BJ (cell line): ENCODE measurements around the gene DAPK2. TPM values are rescaled to one million over a fixed set of nuclear protein-coding genes. Genes with fewer than 3 reads are reported as not detected.

Experiments
- CTCF ChIA-PET: fragments of 350-600 bp; formaldehyde crosslinking; extraction: SDS; loops from one replicate; lab custom pipeline; 2021; ENCODE audit warnings: antibody characterized with exemption, inconsistent platforms; lab: Yijun Ruan, JAX
- POLR2A ChIA-PET: fragments of 300-600 bp; sonication (Branson Sonifier 250); formaldehyde crosslinking; extraction: SDS; loops from one replicate; lab custom pipeline; 2021; ENCODE audit warnings: antibody characterized with exemption; lab: Charles Lee
- DNase-seq: peaks from one replicate; pipeline ENCODE4 v3.0.0-alpha.2; 2011; ENCODE audit warnings: low read depth
- H3K27me3 ChIP-seq: 2 replicates; pipeline ENCODE4 v1.6.0; 2011; ENCODE audit warnings: low read length; ENCODE audit not compliant: control insufficient read depth, insufficient read depth
- H3K36me3 ChIP-seq: 2 replicates; pipeline ENCODE4 v1.5.1; 2011; ENCODE audit warnings: low read length; ENCODE audit not compliant: control insufficient read depth, insufficient read depth
- H3K4me3 ChIP-seq: 2 replicates; pipeline ENCODE4 v1.5.1; 2011; ENCODE audit warnings: low read depth, mild to moderate bottlenecking, control low read depth, low read length
- CTCF ChIP-seq: IDR thresholded peaks from 2 replicates; pipeline ENCODE4 v1.5.1; 2011; ENCODE audit warnings: low read depth, mild to moderate bottlenecking, control low read depth, inconsistent platforms, low read length, moderate library complexity; ENCODE audit not compliant: insufficient read depth
- polyA plus RNA-seq: library from polyadenylated mRNA; depleted of rRNA; stranded (reverse); fragments of >200 nt; gene quantifications from 2 replicates; pipeline ENCODE4 v1.2.3, GENCODE V29; 2011

DAPK2 gene
- polyA plus RNA-seq, 1 experiment = 12.4 TPM

- ChIA-PET POLR2A (no interaction called here), CTCF (interaction anchor here (0.6 to 1.6 kb wide), 3 partner anchors 26 to 379 kb away, joined by 3 to 4 read pairs (median 4); no protein-coding TSS in a partner anchor)
- peaks cover 2% of the 10 kb centered on the region for H3K36me3 ChIP-seq
- TF ChIP-seq CTCF = no peak
- H3K27me3 ChIP-seq = no peaks in the 10 kb centered on the region
- no peak overlapping the region for H3K4me3 ChIP-seq
- DNase-seq = no peak
Measured at GRCh38 chr15:63983061-63983711, 63.1 kb downstream of the DAPK2 start.

GRCh38 chr15:63982381-63982854, 63.9 kb downstream of the DAPK2 start:
- Histone ChIP-seq H3K36me3 (peaks cover 2% of the 10 kb centered on the region), H3K27me3 (no peaks in the 10 kb centered on the region), H3K4me3 (no peak overlapping the region)
- CTCF ChIA-PET = interaction anchor here (0.7 to 1.3 kb wide), 2 partner anchors 27 to 495 kb away, joined by 3 read pairs; no protein-coding TSS in a partner anchor
- TF ChIP-seq CTCF = no peak
- DNase-seq = no peak
- POLR2A ChIA-PET = no interaction called here

GRCh38 chr15:63981596-63982320, 64.5 kb downstream of the DAPK2 start:
- ChIA-PET CTCF (interaction anchor here (0.7 kb wide), 1 partner anchor 494 kb away, joined by 3 read pairs; no protein-coding TSS in a partner anchor), POLR2A (no interaction called here)
- H3K4me3 ChIP-seq = no peak overlapping the region
- no peak for TF ChIP-seq CTCF
- H3K27me3 ChIP-seq = no peaks in the 10 kb centered on the region
- H3K36me3 ChIP-seq = peaks cover 2% of the 10 kb centered on the region
- DNase-seq = no peak

GRCh38 chr15:63979262-63979793, 67.0 kb downstream of the DAPK2 start:
- Histone ChIP-seq H3K36me3 (peaks cover 2% of the 10 kb centered on the region), H3K4me3 (no peak overlapping the region), H3K27me3 (no peaks in the 10 kb centered on the region)
- POLR2A ChIA-PET = no interaction called here
- no peak for DNase-seq
- CTCF ChIA-PET = no interaction called here
- TF ChIP-seq CTCF = no peak
